HL-60 (cell line): ENCODE data around the gene WNT3.
A peak's percentile ranks its signal among the peaks of the same experiment; 100 is the strongest.

ENCODE experiments used
- DNase-seq, 2 experiments: peaks; one replicate each; pipeline ENCODE4 v3.0.0-alpha.2; 2010 to 2020; ENCODE audit warnings: low read depth in 1 of 2, low spot score in 1 of 2
- H3K27ac ChIP-seq: fragments of 250-450 bp; sonication (Bioruptor Pico); replicated peaks from 2 replicates; pipeline ENCODE4 v1.5.1; 2020; ENCODE audit warnings: mild to moderate bottlenecking, moderate library complexity
- H3K27me3 ChIP-seq: fragments of 250-450 bp; sonication (Bioruptor Pico); 2 replicates; pipeline ENCODE4 v1.5.1; 2021; ENCODE audit warnings: mild to moderate bottlenecking, moderate library complexity; ENCODE audit not compliant: insufficient read depth, poor library complexity, severe bottlenecking
- H3K4me3 ChIP-seq: replicated peaks from 2 replicates; pipeline ENCODE4 v1.5.1; 2011; ENCODE audit warnings: mild to moderate bottlenecking, control low read depth, low read length; ENCODE audit not compliant: insufficient read depth
- CTCF ChIP-seq: IDR thresholded peaks from one replicate; pipeline ENCODE4 v1.5.1; 2011; ENCODE audit warnings: low read length, control low read depth, inconsistent platforms; ENCODE audit not compliant: insufficient read depth
- GABPA ChIP-seq: IDR thresholded peaks from 2 replicates; pipeline ENCODE4 v1.6.1; 2012; ENCODE audit warnings: low read depth
- POLR2AphosphoS5 ChIP-seq: IDR thresholded peaks from 2 replicates; pipeline ENCODE4 v1.6.1; 2012; ENCODE audit warnings: low read depth
- REST ChIP-seq: IDR thresholded peaks from 2 replicates; pipeline ENCODE4 v1.6.1; 2012; ENCODE audit warnings: low read depth; ENCODE audit not compliant: insufficient replicate concordance
- SPI1 ChIP-seq: IDR thresholded peaks from 2 replicates; pipeline ENCODE4 v1.6.1; 2012; ENCODE audit warnings: low read depth, mild to moderate bottlenecking, borderline replicate concordance

WNT3 gene

GRCh38 chr17:46818929-46819859 lies 702 bp upstream of the WNT3 start:
- DNase-seq: no peak
- Histone ChIP-seq H3K27ac (no peak overlapping the region), H3K27me3 (peaks cover 59% of the 10 kb centered on the region), H3K4me3 (peak overlapping the region; percentile 23)
- no peak for TF ChIP-seq GABPA
- TF ChIP-seq REST: no peak
- no peak for TF ChIP-seq SPI1
- TF ChIP-seq CTCF: no peak
- no peak for TF ChIP-seq POLR2AphosphoS5

GRCh38 chr17:46817901-46818209 lies 637 bp downstream of the WNT3 start:
- DNase-seq: no peak
- H3K4me3 ChIP-seq: no peak overlapping the region
- no peak overlapping the region for H3K27ac ChIP-seq
- peaks cover 57% of the 10 kb centered on the region for H3K27me3 ChIP-seq
- no peak for TF ChIP-seq GABPA
- TF ChIP-seq POLR2AphosphoS5: no peak
- TF ChIP-seq REST: no peak
- no peak for TF ChIP-seq SPI1
- TF ChIP-seq CTCF: no peak

- H3K27me3 ChIP-seq: peaks cover 57% of the 10 kb centered on the region
- no peak overlapping the region for H3K27ac ChIP-seq
- H3K4me3 ChIP-seq: no peak overlapping the region
- TF ChIP-seq SPI1 (no peak), CTCF (no peak), REST (no peak), POLR2AphosphoS5 (no peak), GABPA (no peak)
- no peak for DNase-seq
These were observed 1.2 kb downstream of the WNT3 start for GRCh38 chr17:46817151-46817900.
